Epithelial cell of proximal tubule (primary cell): Measurements from ENCODE around the gene ZNF397. TPM values are rescaled to one million over a fixed set of nuclear protein-coding genes. Genes with fewer than 3 reads are reported as not detected.

ENCODE experiments used
- DNase-seq: peaks from one replicate; pipeline ENCODE4 v3.0.0-alpha.2; 2011; ENCODE audit warnings: low read depth
- H3K4me3 ChIP-seq: 2 replicates; pipeline ENCODE4 v1.5.1; 2011; ENCODE audit warnings: low read depth, mild to moderate bottlenecking, low read length
- total RNA-seq: library from RNA; depleted of rRNA; stranded (reverse); fragments of >200 nt; gene quantifications from 2 replicates; pipeline ENCODE4 v1.2.3, GENCODE V29; 2015
- TF ChIP-seq, protein P1 (sequence below): conservative IDR thresholded peaks from 2 replicates; pipeline ENCODE4 v1.5.1; 2012; ENCODE audit warnings: low read depth, mild to moderate bottlenecking, low read length

ZNF397 gene
- total RNA-seq, 1 donor from 2014 or later: 7.0 TPM

GRCh38 chr18:35245719-35246317 lies 5.0 kb downstream of the ZNF397 start:
- DNase-seq: no peak
- TF ChIP-seq, protein P1, sequence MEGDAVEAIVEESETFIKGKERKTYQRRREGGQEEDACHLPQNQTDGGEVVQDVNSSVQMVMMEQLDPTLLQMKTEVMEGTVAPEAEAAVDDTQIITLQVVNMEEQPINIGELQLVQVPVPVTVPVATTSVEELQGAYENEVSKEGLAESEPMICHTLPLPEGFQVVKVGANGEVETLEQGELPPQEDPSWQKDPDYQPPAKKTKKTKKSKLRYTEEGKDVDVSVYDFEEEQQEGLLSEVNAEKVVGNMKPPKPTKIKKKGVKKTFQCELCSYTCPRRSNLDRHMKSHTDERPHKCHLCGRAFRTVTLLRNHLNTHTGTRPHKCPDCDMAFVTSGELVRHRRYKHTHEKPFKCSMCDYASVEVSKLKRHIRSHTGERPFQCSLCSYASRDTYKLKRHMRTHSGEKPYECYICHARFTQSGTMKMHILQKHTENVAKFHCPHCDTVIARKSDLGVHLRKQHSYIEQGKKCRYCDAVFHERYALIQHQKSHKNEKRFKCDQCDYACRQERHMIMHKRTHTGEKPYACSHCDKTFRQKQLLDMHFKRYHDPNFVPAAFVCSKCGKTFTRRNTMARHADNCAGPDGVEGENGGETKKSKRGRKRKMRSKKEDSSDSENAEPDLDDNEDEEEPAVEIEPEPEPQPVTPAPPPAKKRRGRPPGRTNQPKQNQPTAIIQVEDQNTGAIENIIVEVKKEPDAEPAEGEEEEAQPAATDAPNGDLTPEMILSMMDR: no peak
- H3K4me3 ChIP-seq: no peak overlapping the region

- TF ChIP-seq, protein P1: no peak
- DNase-seq: no peak
These were observed 6.0 kb downstream of the ZNF397 start for GRCh38 chr18:35246831-35247230.

GRCh38 chr18:35247412-35248249 lies 6.8 kb downstream of the ZNF397 start:
- no peak for DNase-seq
- TF ChIP-seq, protein P1: no peak
- no peak overlapping the region for H3K4me3 ChIP-seq

More at GRCh38 chr18:35246831-35247230, 6.0 kb downstream of the ZNF397 start:
- H3K4me3 ChIP-seq: no peak overlapping the region

DNA sequence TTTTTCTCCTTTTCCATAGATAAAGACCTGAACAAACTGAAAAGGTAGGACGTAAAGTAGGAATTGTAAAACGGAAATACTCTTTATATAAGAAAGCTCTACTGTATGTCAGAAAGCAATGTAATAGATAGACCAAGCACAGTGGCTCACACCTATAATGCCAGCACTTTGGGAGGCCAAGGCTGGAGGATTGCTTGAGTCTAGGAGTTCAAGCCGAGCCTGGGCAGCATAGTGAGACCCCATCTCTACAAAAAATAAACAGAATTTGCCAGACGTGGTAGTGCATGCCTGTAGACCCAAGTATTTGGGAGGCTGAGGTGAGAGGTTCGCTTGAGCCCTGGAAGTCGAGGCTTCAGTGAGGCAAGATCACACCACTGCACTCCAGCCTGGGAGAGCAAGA lies 7.6 kb downstream of the ZNF397 start:
- H3K4me3 ChIP-seq: no peak overlapping the region
- TF ChIP-seq, protein P1: no peak
- DNase-seq: no peak

GRCh38 chr18:35252466-35252865 lies 11.6 kb downstream of the ZNF397 start:
- DNase-seq: no peak
- H3K4me3 ChIP-seq: no peak overlapping the region
- TF ChIP-seq, protein P1: no peak

DNA sequence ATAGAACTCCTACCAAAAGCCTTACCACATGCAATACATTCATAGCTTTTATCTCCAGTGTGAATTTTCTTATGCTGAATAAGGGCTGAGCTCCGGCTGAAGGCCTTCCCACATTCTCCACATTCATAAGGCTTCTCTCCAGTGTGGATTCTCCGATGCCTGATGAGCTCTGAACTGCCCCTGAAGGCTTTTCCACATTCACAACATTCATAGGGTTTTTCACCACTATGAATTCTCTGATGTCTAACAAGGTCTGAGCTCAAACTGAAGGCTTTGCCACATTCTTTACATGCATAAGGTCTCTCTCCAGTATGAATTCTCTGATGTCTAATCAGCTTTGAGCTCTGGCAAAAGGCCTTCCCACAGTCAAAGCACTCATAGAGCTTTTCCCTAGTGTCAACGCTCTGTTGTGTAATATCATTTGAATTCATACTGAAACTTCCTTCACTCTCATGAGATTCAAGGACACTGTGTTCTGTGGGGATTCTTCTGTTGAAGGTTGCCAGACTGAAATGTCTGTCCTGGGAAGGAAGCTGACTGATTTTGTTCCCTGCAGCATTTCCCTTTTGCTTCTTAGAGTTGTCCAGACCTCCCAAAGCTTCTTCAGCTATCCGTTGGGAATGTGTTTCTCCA lies 12.9 kb downstream of the ZNF397 start:
- DNase-seq: no peak
- TF ChIP-seq, protein P1: no peak
- no peak overlapping the region for H3K4me3 ChIP-seq
